Midbrain (tissue), 1 donor: ENCODE results near the gene AOPEP.

Source experiments
- DNase-seq: peaks from one replicate; lab custom pipeline; 2025; lab: John Stamatoyannopoulos, UW

The AOPEP gene

DNA sequence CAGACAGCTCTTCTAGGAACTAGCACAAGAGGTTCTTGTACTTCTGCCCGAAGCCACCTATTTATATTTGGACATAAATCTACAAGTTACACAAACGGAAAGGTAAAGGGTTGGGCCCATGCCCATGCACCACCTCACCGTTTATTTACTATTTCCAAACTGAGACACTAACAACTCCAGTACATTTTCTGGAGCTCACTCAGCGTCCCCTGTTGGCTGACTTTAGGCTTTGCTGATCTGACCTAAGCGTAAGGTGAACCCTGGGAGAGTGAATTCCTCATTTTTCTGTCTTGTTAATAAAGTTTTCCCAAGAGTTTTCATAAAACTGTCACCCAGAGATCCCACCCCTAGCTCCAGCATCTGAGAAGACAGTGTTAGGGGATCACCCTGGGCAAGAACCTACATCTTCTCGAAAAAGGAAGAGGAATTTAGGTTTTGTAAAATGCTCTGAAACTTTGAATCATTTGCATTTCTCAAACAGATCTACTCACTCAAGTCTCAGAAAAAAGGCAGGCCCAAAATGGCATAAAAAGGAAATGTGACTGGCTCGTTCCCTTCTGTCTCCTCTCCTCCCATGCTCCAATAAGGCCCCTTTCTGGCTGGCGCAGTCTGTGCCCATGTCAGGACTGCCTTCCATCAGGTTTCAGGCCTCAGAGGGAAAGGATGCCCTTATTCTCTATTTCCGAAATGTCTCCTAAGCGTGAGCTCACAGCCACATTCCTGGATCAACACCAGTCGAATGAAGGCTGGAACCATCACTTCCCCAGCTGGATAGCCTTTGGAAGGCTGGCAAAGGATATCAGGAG lies 389.7 kb downstream of the AOPEP start:
- no peak for DNase-seq

DNA sequence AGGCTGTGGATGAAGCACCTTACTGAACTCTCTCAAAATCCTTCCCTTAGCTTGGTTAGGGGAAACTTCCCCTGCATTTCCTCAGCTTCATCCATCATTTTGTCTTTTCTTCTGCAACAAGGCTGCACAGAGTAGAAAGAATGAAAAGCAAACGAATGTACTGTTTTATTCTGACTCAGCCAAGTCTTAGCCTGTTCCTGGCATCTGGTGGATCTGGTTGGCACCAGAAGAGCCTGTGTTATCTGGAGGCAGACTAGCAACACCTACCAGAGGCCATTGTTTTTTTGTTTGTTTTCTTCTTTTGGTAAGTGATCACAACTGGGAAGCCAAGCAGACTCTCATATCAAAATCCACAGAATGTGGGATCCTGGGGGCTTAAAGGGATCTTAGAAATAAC lies 390.3 kb downstream of the AOPEP start:
- DNase-seq: no peak

DNA sequence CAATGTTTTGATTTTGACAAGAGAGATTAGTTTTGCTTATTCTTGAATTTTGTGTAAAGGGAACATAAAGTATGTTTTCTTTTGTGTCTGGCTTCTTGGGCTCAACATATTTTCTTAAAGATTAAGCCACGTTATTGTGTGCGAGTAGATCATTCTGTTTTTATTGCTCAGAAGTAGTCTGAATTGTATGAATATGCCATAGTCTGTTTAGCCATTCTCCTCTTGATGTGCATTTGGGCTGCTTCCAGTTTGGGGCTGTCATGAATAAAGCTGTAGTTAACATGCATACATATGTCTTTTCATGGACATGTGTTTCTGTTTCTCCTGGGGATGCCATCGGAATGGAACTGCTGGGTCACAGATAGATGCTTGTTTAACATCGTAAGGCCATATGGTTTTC lies 392.1 kb downstream of the AOPEP start:
- no peak for DNase-seq

DNA sequence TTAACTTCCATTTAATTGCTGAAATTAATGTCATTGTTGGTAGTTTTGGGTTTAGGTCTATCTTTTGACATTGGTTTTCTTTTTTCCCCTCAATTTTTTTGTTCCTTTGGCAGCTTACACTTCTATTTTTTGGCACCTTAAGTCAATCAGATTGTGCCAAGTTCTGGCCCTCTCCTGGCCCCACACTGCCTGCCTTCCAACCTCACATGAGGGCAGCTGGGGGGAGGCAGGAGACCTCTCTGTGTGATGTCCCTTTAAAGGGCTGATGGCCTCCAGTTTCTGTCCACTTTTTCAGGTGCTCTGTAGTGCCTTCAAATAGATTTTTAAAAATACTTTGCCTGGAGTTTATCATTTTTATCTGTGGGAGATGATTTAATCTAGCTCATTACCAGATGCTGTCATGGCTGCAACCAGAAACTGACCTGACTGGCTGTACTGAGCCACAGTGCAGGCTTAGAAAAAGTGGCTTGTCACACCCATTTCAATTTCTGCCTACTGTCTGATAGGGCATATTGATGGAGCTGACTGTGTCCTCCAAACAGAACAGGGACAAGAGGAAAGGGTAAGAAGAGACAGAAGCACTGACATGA lies 394.4 kb downstream of the AOPEP start:
- DNase-seq: no peak

DNA sequence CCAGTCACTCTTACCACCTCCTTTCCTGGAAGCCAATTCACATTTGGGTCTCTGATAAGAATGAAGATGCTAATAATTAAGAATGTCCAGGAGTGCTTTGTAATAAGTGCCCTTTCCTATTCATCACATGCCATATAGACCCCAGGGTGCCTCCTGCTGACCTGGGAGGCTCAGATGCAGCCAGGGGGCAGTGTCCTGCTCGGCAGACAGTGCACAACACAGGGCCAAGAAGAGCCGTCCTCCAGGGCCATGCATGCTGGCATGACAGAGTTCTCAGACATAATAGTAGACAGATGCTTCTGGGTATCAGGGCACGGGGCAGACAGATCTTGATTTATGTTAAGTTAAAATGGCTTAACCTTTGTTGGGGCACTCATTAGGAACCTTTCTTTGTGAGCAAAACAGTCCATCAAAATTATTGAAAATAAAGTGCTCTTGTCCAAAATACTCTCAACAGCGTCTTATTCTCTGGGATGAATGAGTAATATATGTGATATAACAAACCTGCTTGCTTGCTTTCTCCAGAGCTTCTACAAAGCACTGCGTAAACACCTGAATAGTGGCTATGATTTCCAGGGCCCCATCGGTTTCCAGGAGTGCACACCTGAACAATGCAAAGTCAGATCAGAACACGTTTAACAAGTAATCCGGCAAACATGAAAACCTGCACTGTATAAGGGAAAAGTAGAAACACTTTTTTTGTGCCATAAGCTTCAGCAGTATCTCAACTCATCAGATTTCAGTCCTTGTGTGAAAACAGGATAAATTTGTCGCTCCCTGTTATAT lies 398.3 kb downstream of the AOPEP start:
- no peak for DNase-seq

DNA sequence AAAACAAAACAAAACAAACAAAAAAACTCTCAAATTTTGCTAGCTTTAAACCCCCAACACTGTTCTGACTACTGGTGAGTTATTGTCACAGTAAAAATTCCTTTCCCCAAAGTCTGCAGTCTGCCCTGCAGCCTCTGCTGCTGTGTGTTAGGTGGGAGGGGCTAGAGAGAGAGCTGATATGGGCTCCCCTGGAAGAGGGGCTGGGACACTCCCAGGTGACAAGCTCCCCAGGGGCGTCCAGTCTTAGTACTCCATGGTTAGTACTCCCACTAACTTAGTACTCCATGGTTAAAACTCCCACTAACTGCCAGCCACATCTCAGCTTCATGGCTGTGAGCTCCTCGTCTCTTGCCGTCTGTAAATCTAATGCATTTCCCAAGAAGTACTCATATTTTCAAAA lies 399.2 kb downstream of the AOPEP start:
- DNase-seq: no peak

DNA sequence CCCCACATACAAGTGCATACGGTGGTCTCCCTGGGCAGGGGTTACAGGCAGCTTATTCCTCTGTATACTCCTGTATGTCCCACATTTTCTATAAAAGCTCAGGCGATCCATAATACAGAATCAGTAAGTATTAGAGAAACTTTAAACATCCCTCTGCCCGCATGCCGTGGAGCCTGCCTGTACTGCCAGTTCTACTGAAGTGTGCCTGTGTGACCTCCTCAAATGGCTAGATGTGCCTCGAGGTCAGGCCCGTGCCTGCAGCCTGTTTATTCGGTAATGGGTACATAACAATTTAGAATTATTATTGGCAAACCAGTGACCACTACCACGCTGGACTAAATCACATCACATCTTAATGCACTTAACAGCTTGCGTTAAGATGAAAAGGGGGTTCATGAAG lies 400.2 kb downstream of the AOPEP start:
- DNase-seq: no peak

DNA sequence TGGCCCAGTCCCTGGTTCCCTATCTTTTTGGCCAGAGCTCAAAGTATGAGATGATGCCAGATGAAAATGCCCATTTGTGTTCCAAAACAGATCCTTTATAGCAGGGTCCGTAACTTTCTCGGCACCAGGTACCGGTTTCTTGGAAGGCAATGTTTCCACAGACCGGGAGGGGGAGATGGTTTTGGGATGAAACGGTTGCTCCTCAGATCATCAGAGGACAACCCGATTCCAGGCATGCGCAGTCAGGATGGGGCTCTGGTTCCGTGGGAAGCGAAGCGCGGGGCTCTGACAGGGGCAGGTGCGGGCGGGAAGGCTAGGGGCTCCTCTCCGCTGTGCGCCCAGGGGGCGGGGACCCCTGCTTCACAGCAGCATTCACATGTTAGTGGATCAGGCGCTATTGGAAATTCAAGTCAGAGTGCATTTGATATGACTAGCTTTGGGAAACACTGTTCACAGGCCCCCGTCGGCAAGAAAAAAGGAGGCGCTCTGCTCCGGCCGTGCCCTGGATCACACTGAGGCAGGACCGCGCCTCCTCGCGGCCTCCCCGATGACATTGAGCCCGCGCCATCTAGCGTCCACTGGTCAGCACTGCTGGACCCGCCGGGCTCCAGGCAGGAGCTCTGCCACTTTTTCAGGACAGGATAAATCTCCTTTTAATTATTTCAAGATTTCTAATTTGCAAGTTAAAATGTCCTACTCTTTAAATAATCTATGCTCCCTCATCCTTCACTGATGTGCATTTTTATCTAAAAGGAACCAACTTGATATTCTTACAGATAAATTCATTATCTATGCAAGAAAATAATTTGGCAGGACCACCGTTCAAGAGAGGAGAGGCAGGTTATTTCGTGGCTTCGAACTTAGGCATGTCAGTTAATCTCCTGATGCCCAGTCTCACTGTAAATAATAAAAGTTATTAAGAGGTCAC lies 401.0 kb downstream of the AOPEP start:
- peak; percentile 88 for DNase-seq

DNA sequence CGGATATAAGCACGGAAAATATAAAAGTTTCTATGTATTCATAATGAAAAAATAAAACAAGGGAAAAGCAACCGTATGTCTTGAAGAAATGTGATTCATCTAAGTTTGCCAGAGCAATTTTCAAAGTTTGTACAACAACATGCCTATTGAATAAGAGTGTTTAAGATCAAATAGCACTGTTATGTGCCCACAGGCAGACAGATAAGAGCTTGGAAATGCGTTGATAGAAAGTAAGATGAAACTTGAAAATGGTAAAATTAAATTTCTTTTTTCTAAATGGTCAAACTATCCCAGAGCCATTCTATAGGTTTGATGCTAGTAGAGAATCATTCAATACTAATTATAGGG lies 401.7 kb downstream of the AOPEP start:
- DNase-seq: no peak

DNA sequence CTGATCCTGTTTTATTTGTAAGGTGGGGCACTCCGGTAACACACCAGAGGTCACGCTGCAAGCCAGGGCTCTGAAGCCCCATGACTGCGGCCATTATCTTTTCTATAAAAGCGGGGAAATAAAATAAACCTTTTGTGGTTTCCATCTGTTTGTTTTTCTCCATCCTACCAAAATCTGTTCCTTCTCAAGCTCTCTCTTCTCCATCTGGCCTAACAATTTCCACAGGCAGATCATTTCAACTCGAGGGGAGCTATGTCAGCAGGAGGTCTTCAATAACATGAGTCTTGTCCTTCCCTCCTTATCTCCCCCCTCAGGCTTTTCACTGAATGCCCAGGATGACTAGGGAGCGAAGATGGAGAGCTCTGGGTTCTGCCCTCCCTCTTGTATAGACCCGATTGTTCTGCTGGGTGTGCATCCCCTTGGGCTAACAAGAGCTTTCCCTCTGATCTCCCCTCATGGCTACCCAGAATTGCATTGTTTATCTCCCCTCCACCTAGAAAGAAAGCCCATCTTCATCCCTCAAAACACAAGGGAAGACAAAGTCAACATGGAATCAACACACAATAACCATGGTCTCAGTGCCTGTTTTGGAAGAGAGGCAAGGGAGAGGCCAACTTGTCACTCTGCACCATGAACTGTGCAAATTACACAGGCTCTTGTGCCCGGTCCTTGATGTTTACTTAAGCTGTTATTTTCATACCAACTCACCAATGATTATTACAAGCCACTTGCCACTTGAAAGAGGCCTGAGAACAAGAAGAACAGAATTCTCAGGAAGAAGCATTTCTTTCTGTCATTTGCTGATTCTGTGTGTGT lies 403.2 kb downstream of the AOPEP start:
- DNase-seq: no peak

DNA sequence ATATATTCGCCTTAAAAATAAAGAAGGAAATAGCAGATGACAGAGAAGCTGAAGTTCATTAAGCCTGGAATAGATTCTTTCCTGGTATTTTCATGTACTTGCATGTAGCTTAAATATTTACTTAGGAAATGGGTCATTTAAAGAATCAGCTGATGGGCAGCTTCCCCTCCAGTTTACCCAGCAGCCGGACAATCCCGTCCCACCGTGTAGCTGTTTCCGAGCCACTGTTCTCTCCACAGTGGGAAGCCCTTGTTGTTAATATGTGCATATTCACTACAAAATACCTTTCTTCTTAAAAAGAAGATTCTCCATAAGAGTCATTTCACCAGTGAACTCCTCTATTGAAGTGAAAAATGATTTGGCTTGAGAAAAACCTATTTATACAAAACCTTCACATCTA lies 404.0 kb downstream of the AOPEP start:
- no peak for DNase-seq

DNA sequence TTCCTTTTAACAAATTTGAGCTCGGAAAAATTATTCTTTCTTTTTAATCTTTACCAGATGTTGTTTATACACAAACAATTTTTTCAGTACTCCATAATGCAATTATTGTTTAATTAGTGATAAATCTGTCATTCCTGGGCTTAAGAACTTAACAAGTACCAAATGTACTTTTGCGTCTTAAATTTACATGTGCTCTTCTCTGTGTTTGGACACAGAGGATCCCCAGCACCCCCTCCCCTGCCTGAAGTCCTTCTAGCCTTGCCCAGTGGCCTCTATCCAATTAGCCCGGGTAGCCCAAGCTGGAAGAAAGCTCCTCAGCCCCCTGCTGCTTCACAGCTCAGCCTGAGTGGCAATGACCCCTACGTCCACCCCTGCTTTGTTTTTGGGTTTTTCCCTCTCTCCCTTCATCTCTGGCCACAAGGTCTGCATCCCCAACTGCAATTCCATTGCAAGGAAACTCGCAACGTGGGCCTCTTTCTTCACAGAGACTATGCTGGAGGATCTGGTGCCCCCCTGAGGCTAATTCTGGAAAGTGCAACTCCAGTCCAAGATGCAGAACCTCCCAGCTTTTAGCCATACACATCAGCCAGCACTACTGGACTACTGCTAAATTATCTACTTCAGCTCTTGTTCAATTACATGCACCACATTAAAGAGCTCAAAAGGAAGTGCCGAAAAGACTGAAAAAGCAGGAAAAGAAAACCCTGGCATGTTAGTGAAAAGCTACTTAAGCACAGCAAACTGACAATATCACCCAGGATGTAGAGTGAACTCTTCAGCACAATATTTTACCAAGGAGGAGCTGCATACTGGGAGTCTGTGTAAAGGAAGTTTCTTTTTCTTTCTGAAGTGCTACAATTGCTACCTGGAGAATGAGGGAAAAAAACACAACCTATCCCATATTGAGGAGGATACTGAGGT lies 404.8 kb downstream of the AOPEP start:
- peak; percentile 78 for DNase-seq

DNA sequence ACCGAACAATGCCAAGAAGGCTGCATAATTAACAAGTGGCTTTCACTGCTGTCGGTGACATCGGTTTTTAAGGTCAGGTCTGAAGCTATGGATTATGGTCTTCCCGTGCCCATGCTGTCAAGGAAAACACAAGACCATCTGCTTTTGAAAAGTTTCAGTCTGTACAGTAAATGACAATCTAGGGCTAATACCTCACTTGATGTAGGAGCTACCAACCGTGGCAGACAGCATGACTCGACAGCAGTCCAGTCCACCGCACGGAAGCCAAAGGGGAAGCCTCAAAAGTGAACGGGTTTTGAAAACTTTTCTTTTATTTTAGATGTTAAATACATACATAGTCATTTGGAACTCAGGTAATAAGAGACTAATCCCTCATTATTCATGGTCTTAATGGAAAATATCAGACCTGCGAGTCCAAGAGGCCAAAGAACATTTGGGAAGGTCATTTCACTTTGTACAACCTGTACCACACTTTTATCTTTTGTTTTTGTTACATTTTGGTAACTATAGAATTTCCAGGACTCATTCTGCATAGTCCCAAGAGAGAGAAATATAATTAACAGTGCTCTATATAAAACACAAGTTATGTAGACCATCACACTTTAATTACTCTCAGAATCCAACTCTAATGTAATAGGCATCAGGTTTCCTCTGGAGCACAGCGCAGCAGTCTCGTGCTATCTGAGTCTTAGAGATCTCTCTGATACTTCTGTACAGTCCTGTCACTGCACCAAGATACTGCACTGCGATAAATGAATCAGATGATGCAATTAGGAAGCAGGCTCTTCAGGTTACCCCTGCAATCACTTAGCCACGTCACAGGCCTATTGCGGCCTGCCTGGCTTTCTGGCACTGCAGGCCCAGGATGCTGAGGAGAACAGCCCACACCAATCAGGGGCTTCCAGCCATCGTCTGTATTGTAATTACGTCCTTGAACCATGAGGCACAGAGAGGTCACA lies 406.1 kb downstream of the AOPEP start:
- DNase-seq: no peak

DNA sequence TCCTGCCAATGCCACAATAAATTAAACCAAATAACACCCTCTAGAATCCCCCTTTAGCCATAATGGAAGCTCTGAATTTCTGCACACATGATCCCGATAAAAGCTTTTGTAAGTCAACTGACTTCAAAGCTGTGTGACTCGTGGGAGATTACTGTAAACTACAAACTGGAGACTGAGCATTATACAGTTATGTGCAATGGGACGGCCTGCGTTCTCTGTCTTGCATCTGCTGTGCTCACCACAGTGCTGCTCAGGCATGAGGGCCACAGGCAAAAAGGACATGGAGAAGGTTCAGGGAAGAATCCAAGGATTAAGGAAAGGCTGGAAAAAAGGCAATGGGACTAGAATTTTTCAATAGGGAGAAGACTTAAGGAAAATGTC lies 406.8 kb downstream of the AOPEP start:
- DNase-seq: no peak

DNA sequence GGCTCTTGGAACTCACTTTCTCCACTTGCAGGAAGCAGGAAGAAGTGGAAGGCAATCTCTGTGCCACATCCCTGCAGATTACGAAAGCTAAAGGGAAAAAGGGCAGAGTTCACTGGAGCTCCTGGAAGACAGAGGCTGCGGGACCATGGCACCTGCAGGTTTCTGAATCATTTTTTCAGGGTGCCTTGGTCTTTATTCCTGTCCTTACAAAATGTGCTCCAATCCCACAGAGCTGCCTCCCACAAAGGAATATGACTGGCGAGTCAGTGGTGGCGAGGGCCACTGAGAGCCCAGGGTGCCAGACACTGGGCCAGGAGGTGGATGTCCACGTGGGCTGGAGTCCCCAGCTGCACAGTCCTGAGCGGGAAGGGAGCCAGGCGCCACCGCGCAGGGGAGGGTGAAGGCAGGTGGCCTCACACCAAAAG lies 408.0 kb downstream of the AOPEP start:
- no peak for DNase-seq

DNA sequence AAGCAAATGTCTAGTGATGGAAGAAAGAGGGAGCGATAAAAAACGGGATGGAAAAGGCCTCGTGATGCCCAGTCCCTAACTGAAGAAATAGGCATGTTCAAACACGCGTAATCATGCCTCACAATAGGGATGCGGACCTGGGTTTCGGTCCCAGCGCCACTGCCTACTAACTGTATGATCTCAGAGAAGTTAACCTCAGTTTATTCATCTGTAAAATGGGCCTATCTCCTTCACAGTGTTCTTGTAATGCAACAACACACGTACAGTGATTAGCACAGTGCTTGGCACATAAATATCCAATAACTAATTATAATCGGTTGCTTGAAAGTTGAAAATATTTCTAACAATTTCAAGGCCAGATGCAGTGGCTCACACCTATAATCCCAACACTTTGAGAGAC lies 409.3 kb downstream of the AOPEP start:
- no peak for DNase-seq
